SK-N-MC (cell line): ENCODE measurements around the gene ARHGAP26.

Experiments
- EZH2 ChIP-seq: fragments of 200-600 bp; sonication (generic); IDR thresholded peaks from one replicate; pipeline ENCODE4 v1.6.1; 2017; ENCODE audit warnings: antibody characterized with exemption
- FOXP2 ChIP-seq: optimal IDR thresholded peaks from 2 replicates; pipeline ENCODE3; 2011; ENCODE audit warnings: mild to moderate bottlenecking, moderate library complexity; ENCODE audit not compliant: insufficient read depth; ENCODE audit errors: extremely low read length, control extremely low read depth
- POLR2AphosphoS5 ChIP-seq: IDR thresholded peaks from 2 replicates; pipeline ENCODE4 v1.6.1; 2012; ENCODE audit warnings: mild to moderate bottlenecking, low read depth, low read length, borderline replicate concordance

DNA sequence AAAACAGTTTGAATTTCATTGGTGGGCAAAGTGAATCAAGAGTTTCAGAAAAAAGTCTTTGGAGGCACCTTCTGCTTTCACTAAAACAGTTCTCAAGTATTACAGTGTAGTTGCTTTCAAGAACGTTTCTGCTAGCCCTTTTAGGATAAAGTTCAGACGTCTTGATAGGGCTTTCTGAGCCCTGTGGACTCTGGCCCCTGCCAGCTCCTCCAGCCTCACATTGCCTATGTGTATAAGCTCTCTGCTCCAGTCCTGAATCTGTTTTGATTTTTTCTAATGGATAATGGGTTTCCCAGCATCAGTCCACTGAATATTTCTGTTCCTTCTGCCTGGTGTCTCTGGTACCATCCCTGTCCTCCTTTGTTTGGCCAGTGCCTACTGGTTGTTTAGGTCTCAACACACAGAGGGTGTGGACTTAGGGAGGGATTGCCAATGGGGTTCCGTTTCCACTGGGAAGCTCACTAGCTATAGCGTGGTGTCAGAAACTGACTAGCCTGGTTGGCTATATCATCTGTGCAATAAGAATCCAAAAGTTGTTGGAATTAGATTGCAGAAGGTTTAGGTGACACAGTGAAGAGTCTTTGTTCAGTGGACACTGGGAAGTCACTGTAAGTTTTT, 26.4 kb downstream of the ARHGAP26 start:
- TF ChIP-seq POLR2AphosphoS5 (no peak), EZH2 (no peak), FOXP2 (no peak)
